Measurements from ENCODE around the gene POLR3H.
A peak's percentile ranks its signal among the peaks of the same experiment; 100 is the strongest.

POLR3H gene

DNA sequence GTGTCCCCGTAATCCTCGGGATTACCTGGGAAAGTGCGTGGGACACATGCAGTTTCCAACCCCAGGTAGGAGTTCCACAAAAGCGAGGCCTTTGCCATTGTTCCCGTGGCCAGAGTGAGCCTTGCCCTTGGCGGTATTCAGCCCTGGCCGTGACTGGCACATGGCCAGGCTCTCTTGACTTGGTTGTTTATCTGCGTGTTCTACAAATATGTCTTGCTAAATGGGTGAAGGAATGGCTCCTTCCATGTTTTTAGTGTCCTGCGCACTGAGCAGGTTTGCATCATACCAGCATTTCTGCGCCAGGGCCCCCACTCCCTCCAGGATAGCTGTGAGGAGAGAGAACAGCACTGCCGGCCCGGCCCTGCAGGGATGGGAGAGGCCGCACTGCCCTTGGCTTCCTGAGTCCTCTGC is 20.0 kb downstream of the POLR3H start:
- TF ChIP-seq, protein P1, sequence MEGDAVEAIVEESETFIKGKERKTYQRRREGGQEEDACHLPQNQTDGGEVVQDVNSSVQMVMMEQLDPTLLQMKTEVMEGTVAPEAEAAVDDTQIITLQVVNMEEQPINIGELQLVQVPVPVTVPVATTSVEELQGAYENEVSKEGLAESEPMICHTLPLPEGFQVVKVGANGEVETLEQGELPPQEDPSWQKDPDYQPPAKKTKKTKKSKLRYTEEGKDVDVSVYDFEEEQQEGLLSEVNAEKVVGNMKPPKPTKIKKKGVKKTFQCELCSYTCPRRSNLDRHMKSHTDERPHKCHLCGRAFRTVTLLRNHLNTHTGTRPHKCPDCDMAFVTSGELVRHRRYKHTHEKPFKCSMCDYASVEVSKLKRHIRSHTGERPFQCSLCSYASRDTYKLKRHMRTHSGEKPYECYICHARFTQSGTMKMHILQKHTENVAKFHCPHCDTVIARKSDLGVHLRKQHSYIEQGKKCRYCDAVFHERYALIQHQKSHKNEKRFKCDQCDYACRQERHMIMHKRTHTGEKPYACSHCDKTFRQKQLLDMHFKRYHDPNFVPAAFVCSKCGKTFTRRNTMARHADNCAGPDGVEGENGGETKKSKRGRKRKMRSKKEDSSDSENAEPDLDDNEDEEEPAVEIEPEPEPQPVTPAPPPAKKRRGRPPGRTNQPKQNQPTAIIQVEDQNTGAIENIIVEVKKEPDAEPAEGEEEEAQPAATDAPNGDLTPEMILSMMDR (IDR thresholded peaks at IDR 0.05; ENCODE audit: extremely low read depth, insufficient read depth, missing control alignments) = no peak
- in situ Hi-C loops (cut with MboI; ENCODE audit: low pct_unique_long_range_greater_than_20kb, low sequenced_read_pairs, unreplicated experiment) = no loop called here
- DNase-seq (ENCODE audit: low spot score) = no peak

DNA sequence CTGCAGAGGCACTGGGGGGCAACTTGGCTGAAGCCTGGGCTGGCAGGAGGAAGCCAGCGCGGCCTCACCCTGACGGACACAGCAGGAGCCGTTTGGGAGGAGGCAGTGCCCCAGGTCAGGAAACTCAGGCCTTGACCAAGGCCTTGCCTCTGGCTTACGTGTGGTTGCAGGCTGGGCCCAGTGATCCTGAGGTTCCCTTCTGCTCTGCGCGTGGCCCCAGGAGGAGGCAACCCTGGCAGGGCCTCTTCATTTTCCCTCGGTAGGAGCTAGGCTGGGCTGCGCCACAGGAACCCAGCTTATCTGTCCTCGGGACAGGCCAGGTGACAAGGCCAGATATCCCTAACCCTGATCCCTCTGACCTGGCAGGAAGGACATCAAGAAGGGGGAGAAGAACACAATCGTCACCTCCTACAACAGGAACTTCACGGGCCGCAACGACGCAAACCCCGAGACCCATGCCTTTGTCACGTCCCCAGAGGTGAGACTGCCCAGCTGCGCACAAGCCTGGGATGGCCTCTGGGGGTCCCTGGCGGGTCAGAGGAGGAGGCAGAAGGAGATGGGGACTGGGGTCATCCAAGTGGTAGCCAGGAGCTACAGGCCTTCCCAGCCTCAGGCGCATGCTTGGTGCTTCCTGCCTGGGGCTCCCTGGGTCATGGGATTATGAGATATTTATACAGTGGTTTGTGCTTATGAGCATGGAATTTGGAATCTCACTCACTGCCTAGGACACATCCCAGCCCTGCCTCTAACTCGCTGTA is 20.6 kb downstream of the POLR3H start:
- DNase-seq (ENCODE audit: low spot score) = no peak
- in situ Hi-C loops (cut with MboI; ENCODE audit: low pct_unique_long_range_greater_than_20kb, low sequenced_read_pairs, unreplicated experiment) = no loop called here

DNA sequence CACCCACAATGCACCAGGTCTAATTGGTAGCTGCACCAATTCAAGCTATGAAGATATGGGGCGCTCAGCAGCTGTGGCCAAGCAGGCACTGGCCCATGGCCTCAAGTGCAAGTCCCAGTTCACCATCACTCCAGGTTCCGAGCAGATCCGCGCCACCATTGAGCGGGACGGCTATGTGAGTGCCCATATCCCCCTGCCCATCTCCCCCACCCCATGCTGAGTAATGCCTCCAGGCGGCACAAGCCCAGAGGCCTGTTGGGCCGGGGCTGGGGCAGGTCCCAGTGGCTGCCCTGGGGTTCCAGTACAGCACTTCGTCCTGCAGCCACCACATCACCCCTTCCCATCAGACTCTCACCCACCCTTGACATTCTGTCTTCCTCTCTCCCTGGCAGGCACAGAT is 21.5 kb downstream of the POLR3H start:
- TF ChIP-seq, protein P1 (IDR thresholded peaks at IDR 0.05; ENCODE audit: extremely low read depth, insufficient read depth, missing control alignments) = no peak
- in situ Hi-C loops (cut with MboI; ENCODE audit: low pct_unique_long_range_greater_than_20kb, low sequenced_read_pairs, unreplicated experiment) = no loop called here
- DNase-seq (ENCODE audit: low spot score) = no peak

More for the DNA sequence above, 20.6 kb downstream of the POLR3H start:
- TF ChIP-seq, protein P1 (IDR thresholded peaks at IDR 0.05; ENCODE audit: extremely low read depth, insufficient read depth, missing control alignments) = no peak

DNA sequence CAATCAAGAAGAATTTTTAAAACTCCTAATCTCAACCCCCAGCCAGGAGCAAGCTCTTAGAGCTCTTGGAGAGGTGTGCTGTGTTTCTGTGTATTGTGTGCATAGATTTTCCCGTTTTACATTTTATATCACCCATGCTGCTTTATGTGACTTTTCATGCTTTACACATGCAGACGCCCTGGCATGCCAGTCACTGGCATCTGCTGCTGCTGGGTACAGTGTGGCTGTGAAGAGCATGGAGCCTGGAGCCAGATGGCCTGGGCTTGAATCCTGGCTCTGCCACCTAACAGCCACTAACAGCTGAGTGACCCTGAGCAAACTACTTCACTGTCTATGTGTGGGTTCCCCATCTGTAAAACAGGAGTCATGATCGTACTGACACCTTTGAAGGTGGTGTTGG is 23.1 kb downstream of the POLR3H start:
- TF ChIP-seq, protein P1 (IDR thresholded peaks at IDR 0.05; ENCODE audit: extremely low read depth, insufficient read depth, missing control alignments) = no peak
- in situ Hi-C loops (cut with MboI; ENCODE audit: low pct_unique_long_range_greater_than_20kb, low sequenced_read_pairs, unreplicated experiment) = no loop called here
- no peak for DNase-seq (ENCODE audit: low spot score)

DNA sequence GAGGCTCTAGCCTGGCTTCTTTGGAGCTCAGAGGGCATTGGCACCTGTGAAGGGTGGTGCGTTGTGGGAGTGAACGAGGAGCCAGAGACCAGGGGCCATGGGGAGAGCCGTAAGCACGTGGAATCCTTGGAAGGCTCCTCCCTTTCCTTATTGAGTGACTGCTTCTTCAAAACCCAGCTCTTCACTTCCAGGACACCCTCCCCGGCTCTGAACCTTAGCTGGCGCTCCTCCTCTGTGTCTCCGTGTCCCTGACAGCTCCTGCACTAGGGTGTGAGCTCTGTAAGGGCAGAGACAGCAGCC is 26.3 kb downstream of the POLR3H start:
- TF ChIP-seq, protein P1 (IDR thresholded peaks at IDR 0.05; ENCODE audit: extremely low read depth, insufficient read depth, missing control alignments) = no peak
- DNase-seq (ENCODE audit: low spot score) = no peak
- in situ Hi-C loops (cut with MboI; ENCODE audit: low pct_unique_long_range_greater_than_20kb, low sequenced_read_pairs, unreplicated experiment) = loop anchor here (10.0 kb wide), 1 partner anchor 113 kb away; no protein-coding TSS in a partner anchor

DNA sequence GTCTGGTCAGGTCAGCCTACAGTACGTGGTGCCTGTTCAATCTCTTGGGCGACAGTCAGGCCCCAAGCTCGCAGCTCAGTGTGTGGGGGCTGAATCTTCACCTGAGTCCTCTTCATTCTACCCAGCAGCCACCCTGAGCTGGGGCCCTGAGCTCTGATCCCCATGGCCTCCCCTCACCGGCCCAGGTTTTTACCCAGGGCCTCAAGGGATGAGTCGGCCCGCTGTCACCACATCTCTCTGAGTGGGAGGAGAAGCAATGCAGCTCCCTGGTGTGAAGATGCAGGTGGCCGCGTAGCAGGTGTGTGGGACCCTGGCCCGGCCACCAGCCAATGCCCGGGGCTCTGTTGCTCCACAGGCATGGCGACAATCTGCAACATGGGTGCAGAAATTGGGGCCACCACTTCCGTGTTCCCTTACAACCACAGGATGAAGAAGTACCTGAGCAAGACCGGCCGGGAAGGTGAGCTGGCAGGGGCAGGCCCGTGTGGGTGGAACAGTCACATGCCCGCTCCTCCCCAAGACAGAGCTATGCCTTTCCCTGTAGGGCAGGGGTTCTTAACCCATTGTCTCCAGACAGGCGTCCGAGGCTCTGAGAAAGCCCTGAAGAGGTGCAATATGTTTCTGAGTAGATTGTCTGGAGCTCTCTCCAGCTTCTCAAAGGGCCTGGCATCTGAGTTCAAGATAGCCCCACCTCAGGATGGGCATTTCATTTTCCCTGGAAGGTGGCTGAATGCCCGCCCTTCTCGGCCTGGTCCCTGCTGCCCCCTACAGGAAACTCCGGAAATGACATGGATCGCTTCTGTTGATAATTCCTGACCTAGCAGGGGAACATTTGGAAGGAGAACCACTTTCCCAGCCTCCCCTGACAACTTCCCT is 26.9 kb downstream of the POLR3H start:
- DNase-seq (ENCODE audit: low spot score) = peak; percentile 52
- TF ChIP-seq, protein P1 (IDR thresholded peaks at IDR 0.05; ENCODE audit: extremely low read depth, insufficient read depth, missing control alignments) = peak; percentile 79
- in situ Hi-C loops (cut with MboI; ENCODE audit: low pct_unique_long_range_greater_than_20kb, low sequenced_read_pairs, unreplicated experiment) = loop anchor here (10.0 kb wide), 1 partner anchor 113 kb away; no protein-coding TSS in a partner anchor
